NT2/D1 (cell line): ENCODE data around the gene OPTC.

Experiments used
- DNase-seq: peaks from one replicate; pipeline ENCODE4 v3.0.0-alpha.2; 2011; ENCODE audit warnings: low read depth, low spot score
- H3K27me3 ChIP-seq: 2 replicates; pipeline ENCODE4 v1.6.0; 2011; ENCODE audit warnings: mild to moderate bottlenecking; ENCODE audit not compliant: insufficient read length, insufficient read depth
- H3K36me3 ChIP-seq: 2 replicates; pipeline ENCODE4 v1.6.1; 2011; ENCODE audit warnings: mild to moderate bottlenecking, low read length, mixed read lengths; ENCODE audit not compliant: insufficient read depth, insufficient read length
- H3K4me1 ChIP-seq: 2 replicates; pipeline ENCODE4 v1.5.1; 2011; ENCODE audit not compliant: insufficient read depth, insufficient read length
- H3K4me3 ChIP-seq: 2 replicates; pipeline ENCODE4 v1.5.1; 2011; ENCODE audit warnings: low read depth; ENCODE audit not compliant: insufficient read length
- H3K9ac ChIP-seq: 2 replicates; pipeline ENCODE4 v1.6.0; 2011; ENCODE audit warnings: low read depth; ENCODE audit not compliant: insufficient read length
- H3K9me3 ChIP-seq: 2 replicates; pipeline ENCODE4 v1.5.1; 2011; ENCODE audit warnings: mild to moderate bottlenecking, low read length; ENCODE audit not compliant: insufficient read depth
- SUZ12 ChIP-seq: IDR thresholded peaks from 2 replicates; pipeline ENCODE4 v1.6.1; 2011; ENCODE audit not compliant: insufficient read length, insufficient read depth; ENCODE audit errors: extremely low read depth
- YY1 ChIP-seq: IDR thresholded peaks from 2 replicates; pipeline ENCODE4 v1.6.1; 2011; ENCODE audit not compliant: insufficient read length, insufficient read depth
- ZNF274 ChIP-seq: IDR thresholded peaks from 2 replicates; pipeline ENCODE4 v1.6.1; 2011; ENCODE audit warnings: mild to moderate bottlenecking, low read depth, low read length

OPTC gene

DNA sequence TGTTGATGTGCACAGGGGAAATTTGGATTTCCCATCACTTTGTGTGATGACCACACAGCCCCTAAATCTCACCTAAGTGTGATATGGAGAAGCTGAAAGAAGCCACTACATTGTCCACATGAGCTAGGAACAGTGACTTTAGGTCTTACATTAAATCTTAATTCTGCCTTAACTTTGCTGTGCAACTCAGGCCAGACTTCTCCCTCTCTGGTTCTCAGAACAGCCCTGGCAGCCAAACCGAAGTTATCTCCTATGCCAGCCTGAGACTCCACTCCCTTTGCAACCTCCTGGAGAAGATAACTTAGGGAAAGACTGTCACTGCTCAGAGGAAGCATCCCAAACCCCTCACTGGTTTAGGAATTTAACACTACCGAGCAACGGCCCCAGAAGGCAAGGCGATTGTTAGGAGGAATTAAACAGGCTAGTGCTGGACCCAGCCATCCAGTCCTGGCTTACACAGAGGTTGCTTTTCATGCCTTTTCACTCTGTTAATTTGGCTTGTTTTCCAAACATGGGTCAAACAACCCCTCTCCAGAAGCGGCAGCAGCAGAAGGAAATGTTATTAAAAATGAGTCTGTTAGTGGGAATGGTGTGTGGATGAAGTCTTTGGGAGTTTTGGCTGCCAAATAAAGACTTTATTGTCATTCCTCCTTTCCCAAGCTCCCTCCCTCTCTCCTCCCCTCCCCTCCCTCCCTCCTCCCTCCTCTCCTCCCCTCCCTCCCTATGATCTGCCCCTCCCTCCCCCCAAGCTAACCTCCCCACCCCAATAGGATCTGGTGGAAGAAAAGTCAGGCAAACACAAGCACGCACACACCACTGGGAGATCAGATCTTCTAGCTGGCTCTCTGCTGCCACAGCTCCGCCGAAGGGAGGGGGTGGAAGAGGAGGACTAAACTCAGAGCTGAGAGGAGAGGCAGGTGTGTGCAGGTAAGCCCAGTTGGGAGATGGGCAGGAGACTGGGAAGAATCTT is 18.7 kb upstream of the OPTC start, which contains the start of gene PRELP:
PRELP (plus strand) TSS at position 795 of the 970 bp plus-strand sequence. CDS start 7,379 bp downstream, outside the sequence.
- Histone ChIP-seq H3K27me3 (no peaks in the 10 kb centered on the region), H3K36me3 (no peaks in the 10 kb centered on the region), H3K9ac (peak within 1 kb of the TSS; percentile 3), H3K4me1 (peaks cover 6% of the 10 kb centered on the region), H3K9me3 (no peaks in the 10 kb centered on the region), H3K4me3 (no peak within 1 kb of the TSS)
- peak; percentile 63 for DNase-seq
- no peak for TF ChIP-seq SUZ12
- TF ChIP-seq ZNF274: no peak
- no peak for TF ChIP-seq YY1

DNA sequence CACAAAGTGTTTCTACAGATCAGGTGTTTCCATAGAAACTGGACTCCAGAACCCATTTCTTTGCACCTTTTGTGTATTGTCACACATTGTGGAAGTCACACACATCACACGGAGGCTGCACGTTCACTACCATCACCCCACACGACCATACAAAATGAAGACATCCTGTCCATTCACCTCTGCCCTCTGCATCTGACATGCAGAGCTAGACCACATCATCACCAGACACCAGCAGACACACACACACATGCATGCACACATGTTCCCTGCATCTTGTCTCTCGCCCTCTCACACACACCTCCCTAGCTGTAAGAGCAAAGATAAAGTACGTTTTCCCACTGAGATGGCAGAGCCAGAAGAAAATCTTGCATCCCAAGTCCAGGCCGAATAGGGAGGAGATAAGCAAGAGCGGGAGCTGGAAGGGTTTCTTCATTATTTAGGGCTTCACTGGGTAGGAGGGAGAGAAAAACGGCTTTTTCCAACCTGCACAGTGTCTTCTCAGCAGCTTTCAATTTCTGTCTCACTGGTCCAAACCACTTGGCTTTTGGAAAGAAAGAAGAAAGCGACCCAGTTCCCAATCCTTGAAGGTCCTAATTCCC is 17.6 kb upstream of the OPTC start:
- Histone ChIP-seq H3K4me3 (no peak overlapping the region), H3K27me3 (no peaks in the 10 kb centered on the region), H3K36me3 (no peaks in the 10 kb centered on the region), H3K9me3 (no peaks in the 10 kb centered on the region), H3K9ac (no peak overlapping the region), H3K4me1 (peaks cover 6% of the 10 kb centered on the region)
- no peak for DNase-seq
- TF ChIP-seq YY1: no peak
- no peak for TF ChIP-seq ZNF274
- TF ChIP-seq SUZ12: no peak

DNA sequence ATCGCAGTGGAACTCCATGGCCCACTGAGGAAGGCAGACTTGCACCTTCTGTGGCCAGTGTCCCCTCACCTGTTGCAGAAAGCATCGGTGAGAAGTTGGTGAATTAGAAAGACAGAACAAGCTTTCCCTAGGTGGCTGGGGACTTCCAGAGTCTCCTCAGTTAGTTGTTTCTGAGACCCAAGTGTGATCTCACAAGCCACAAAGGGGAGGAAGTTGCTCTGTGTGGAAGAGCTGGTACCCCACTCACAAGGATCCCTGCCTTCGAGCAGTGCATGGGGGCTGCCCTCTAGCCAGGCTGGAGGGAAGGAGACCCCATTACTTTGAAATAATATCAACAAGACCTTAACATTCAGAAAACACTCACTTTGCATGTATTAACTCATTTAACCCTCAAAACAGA is 16.2 kb upstream of the OPTC start:
- H3K9ac ChIP-seq: no peak overlapping the region
- H3K9me3 ChIP-seq: no peaks in the 10 kb centered on the region
- no peak overlapping the region for H3K4me3 ChIP-seq
- no peaks in the 10 kb centered on the region for H3K36me3 ChIP-seq
- no peak for DNase-seq
- H3K4me1 ChIP-seq: peaks cover 9% of the 10 kb centered on the region
- H3K27me3 ChIP-seq: no peaks in the 10 kb centered on the region
- no peak for TF ChIP-seq ZNF274
- no peak for TF ChIP-seq YY1
- TF ChIP-seq SUZ12: no peak

DNA sequence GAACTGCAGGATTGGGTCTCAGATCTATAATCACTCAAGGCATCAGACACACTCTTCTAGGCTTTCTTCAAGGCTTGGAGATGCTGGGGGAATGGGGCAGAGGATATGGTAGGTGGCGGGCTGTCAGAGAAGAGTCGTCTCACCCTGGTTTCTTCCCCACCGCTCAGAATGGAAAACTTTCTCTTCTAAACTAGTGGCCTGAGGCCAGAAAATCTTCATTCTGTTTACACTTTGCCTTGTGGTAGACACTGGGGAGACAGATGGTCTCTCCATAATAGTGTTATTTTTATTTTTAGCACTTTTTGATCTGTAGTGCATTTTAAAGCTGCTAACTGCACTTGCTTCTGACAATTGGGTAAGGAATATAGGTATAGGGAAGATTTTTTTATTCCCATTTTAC is 15.7 kb upstream of the OPTC start:
- Histone ChIP-seq H3K36me3 (no peaks in the 10 kb centered on the region), H3K9me3 (no peaks in the 10 kb centered on the region), H3K9ac (no peak overlapping the region), H3K27me3 (no peaks in the 10 kb centered on the region), H3K4me3 (no peak overlapping the region), H3K4me1 (peaks cover 9% of the 10 kb centered on the region)
- DNase-seq: no peak
- TF ChIP-seq SUZ12: no peak
- TF ChIP-seq ZNF274: no peak
- no peak for TF ChIP-seq YY1

DNA sequence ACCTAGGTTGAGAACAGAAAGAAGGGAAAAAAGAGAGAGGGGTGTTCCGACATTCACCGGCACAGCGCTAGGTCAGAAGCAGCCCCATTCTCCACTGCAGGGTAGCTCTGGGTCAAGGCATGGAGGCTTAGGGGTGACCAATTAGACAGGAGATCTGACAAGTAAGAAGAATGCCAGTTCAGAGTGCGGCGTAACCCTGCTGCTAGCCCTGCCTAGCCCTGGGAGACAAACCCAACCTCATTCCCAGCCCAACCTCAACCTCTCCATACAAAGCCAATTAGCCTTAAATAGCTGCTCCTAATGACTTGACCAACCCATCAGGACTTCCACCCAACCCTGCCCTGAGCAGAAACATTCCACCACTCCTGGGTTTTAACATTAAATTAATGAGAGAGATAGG is 15.0 kb upstream of the OPTC start:
- Histone ChIP-seq H3K27me3 (no peaks in the 10 kb centered on the region), H3K9ac (no peak overlapping the region), H3K4me1 (peaks cover 6% of the 10 kb centered on the region), H3K36me3 (peaks cover 3% of the 10 kb centered on the region), H3K4me3 (no peak overlapping the region), H3K9me3 (no peaks in the 10 kb centered on the region)
- DNase-seq: no peak
- TF ChIP-seq SUZ12 (no peak), YY1 (no peak), ZNF274 (no peak)

DNA sequence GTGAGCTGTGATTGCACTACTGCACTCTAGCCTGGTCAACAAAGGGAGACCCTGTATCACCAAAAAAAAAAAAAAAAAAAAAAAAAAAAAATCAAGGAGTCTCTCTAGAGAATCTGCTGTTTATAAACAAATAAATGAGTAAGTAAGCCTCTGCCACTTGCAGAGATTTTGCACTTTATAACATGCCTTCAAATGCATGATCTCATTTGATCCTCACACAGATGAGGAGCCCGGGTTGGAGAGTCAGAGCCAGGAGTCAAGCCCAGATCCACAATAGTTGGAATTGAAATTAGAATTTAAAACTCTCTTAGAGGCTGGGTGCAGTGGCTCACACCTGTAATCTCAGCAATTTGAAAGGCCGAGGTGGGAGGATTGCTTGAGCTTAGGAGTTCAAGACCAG is 14.3 kb upstream of the OPTC start:
- DNase-seq: no peak
- H3K36me3 ChIP-seq: peaks cover 3% of the 10 kb centered on the region
- no peak overlapping the region for H3K9ac ChIP-seq
- TF ChIP-seq YY1: no peak
- TF ChIP-seq SUZ12: no peak
- TF ChIP-seq ZNF274: no peak
- H3K4me1 ChIP-seq: peaks cover 6% of the 10 kb centered on the region
- H3K4me3 ChIP-seq: no peak overlapping the region
- no peaks in the 10 kb centered on the region for H3K9me3 ChIP-seq
- no peaks in the 10 kb centered on the region for H3K27me3 ChIP-seq

DNA sequence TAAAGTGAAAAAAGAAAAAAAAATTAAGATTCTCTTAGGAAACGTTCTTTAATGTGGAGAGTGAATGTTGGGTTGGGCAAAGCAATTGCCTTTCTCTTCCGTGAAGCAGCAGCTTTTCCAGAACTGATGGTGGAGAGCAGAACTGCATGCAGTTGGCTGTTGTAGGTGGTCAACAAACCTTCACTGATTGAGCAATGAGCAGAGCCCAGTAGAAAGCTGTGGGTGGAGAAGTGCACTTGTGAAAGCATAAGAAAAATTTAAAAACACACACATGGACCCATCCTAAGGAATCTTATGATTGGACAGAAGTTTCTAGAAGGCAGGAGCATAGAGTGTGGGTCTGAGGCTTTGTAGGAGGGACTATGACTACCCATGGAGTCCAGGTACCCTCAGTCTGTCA is 13.9 kb upstream of the OPTC start:
- no peak for DNase-seq
- H3K4me3 ChIP-seq: no peak overlapping the region

More for the DNA sequence above, 13.9 kb upstream of the OPTC start:
- H3K36me3 ChIP-seq: peaks cover 3% of the 10 kb centered on the region
- TF ChIP-seq YY1 (no peak), ZNF274 (no peak), SUZ12 (no peak)
- no peaks in the 10 kb centered on the region for H3K9me3 ChIP-seq
- H3K4me1 ChIP-seq: peaks cover 6% of the 10 kb centered on the region
- H3K27me3 ChIP-seq: no peaks in the 10 kb centered on the region
- H3K9ac ChIP-seq: no peak overlapping the region
